GM19455 (cell line): ENCODE data around the gene NR2F1.

Experiments
- ATAC-seq: cut with Tn5 transposase; IDR thresholded peaks from one replicate; pipeline ENCODE4 v1.9.1; 2021; ENCODE audit not compliant: unreplicated experiment

The NR2F1 gene

GRCh38 chr5:93635991-93636390 is 53.0 kb downstream of the NR2F1 start:
- ATAC-seq = no peak

GRCh38 chr5:93636837-93637236 is 53.8 kb downstream of the NR2F1 start:
- ATAC-seq = no peak

DNA sequence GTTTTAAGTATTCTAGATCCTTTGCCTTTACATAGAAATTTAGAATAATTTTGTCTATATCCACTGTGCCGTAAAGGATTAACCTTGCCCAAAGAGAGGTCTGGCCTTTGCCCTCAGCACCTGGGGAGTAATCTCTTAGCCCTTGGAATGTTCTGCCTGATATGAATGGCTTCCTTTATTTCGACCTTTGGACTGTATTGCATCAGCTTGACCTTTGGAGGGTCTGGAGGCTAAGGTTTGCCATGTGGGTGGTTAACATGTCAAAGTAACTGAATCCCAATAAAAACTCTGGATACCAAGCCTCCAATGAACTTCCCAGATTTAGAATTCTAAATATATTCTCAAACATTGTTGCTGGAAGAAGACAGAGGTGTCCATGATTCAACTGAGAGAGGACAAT is 54.7 kb downstream of the NR2F1 start:
- ATAC-seq = no peak

DNA sequence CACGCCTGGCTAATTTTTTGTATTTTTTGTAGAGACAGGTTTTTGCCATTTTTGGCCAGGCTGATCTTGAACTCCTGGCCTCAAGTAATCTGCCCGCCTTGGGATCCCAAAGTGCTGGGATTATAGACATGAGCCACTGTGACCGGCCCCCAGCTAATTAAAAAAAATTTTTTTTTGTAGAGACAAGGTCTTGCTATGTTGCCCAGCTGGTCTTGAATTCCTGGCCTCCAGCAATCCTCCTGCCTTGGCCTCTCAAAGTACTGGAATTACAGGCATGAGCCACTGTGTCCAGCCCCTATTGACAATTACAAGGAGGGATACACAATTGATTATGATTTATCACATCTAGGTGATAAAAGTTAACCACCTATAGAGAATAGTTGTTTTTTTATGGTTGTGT is 59.5 kb downstream of the NR2F1 start:
- no peak for ATAC-seq
